Gastrocnemius medialis (tissue), 4 donors: ENCODE results near the gene SCGB3A2.

ENCODE experiments used
- CTCF ChIP-seq, 5 experiments: fragments of 450-650 bp in 3 of 5; fragments of 200-600 bp in 2 of 5; sonication (generic) in 2 of 5; IDR thresholded peaks in 4 of 5; conservative IDR thresholded peaks in 1 of 5; 1 replicate in 4 of 5; 2 replicates in 1 of 5; pipeline ENCODE4 v1.5.1; 2016 to 2019; ENCODE audit warnings: antibody characterized with exemption in 5 of 5, mild to moderate bottlenecking in 3 of 5, moderate library complexity in 3 of 5
- POLR2A ChIP-seq, 2 donors: fragments of 450-650 bp; IDR thresholded peaks; one replicate each; pipeline ENCODE4 v1.6.1; 2017; ENCODE audit warnings: antibody characterized with exemption in 2 of 2, mild to moderate bottlenecking in 2 of 2, moderate library complexity in 2 of 2

GRCh38 chr5:147831465-147831864, 47.0 kb upstream of the SCGB3A2 start, which contains the start of gene SPINK1:
- no peak for TF ChIP-seq CTCF (IDR thresholded peaks at IDR 0.05 in 4 of 5, conservative IDR thresholded peaks at IDR 0.05 in 1 of 5)
- no peak for TF ChIP-seq POLR2A (IDR thresholded peaks at IDR 0.05)
